Measurements from ENCODE around the gene RRBP1.

DNA sequence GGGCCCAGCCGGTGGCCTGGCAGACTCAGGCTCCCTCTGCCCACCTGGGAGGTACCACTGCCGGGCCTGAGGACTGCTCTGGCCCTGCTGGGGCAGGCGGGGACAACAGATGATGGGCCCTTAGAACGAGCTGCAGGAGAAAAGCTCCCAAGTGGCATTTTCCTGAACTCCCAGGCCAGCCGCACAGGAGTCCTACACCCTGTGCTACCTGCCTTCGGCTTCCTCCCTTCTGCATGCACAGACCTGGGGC lies 70.8 kb downstream of the RRBP1 start:
- TF ChIP-seq CTCF (IDR thresholded peaks at IDR 0.05) (no peak), POLR2A (IDR thresholded peaks at IDR 0.05) (no peak), POLR2AphosphoS5 (IDR thresholded peaks at IDR 0.05; ENCODE audit: insufficient read depth in 1 of 2, low read depth in 1 of 2) (no peak)

Measured in vagina (tissue), 2 donors.